HG02610 (cell line): ENCODE results near the gene TGFA.
A peak's percentile ranks its signal among the peaks of the same experiment; 100 is the strongest.

Source experiments
- ATAC-seq: cut with Tn5 transposase; IDR thresholded peaks from one replicate; pipeline ENCODE4 v1.9.1; 2021; ENCODE audit warnings: mild to moderate bottlenecking, moderate library complexity; ENCODE audit not compliant: unreplicated experiment

Gene TGFA

DNA sequence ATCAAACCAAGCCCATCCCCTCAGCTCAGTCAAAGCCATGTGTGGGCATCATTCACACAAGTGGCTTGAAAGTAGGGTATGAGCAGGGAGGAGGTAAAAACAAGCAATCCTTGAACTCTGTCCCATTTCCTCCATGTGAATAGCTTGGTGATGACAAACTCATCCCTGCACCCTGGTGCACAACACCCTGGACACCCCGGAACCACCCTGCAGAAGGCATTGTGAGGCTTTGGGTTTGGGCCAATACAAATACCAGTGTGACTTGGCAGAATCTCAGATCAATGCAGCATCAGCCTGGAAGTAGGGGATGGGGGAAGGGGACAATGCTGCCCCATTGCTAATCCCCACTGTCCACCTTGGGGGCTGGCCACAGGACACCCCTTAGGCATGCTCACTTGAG lies 28.6 kb downstream of the TGFA start:
- no peak for ATAC-seq

DNA sequence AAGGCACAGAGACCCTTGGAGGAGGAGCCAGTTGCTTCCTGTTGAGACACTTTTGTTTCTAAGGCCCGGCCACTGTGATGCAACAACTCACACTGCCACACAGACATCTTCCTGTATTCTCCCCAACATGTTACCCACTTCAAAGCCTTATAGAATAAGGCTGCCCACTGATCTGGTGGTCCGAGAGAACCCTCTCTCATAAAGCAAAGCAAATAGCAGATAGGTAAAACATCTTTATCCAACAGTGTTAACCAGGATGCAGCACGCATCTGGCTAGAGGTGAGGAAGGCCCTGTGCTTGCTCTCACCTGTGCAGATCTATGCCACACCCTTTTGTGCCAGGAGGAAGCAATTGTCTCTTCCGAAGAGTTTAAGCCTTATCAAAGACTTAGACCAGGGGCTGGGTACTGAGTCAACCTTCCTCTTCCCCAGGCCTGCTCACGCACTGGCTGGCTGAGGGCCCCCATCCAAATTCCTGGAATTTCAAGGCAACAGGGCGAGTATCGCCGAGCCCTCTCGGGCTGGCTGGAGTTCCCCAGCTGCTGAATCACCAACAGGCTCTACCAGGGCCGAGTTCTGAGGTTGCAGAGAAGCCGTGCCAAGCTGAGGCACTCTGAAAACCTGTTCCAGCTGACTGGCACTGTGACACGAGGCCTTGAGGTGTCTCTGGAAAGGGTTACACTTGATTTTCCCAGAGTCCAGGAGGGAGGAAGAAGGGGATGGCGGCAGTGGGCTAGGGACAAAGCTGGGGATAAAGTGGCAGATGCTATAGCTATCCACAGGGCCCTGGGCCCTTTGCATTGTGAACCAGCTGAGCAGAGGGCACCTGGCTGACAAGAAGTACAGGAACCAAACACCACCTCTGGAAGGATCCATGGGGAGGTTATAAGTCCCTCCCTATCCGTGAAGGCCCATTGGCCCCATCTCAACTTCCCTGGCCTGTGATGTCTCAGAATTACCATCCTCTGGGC lies 29.3 kb downstream of the TGFA start:
- ATAC-seq = no peak

DNA sequence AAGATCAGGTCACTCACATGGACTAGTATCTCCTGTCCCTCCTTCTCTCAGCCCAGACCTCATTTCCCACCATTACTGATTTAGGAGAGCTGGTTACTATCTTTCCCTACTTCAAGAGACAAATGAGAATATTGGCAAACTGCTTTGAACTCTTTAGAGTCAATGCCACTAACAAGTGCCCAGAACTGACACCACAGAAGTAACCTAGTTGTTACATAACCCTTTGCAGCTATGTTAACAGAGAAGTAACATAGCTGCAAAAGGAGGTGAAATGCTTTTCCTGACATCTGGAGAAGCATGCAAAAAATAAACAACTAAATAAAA lies 30.0 kb downstream of the TGFA start:
- no peak for ATAC-seq

- ATAC-seq = no peak
Measured at GRCh38 chr2:70522627-70523026, 31.0 kb downstream of the TGFA start.

DNA sequence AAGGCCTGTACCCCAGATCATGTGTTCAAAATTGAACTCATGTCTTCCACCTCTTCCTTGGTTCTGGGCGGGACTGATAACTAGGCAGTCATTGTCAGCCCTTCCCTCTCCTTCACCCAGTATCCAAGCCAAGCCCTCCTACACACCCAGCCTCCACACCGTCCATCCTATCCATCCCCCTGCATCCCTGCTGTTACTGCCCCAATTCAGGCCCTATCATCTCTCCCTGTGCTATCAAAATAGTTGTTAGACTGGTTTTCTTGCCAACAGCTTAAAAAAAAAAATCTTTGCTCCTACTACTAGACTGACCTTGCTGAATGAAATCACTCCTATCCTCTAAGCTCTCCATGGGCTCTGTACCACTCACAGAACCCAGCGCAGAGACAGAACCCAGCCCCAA lies 32.8 kb downstream of the TGFA start:
- ATAC-seq = no peak

- no peak for ATAC-seq
Measured at GRCh38 chr2:70519453-70519852, 34.2 kb downstream of the TGFA start.

DNA sequence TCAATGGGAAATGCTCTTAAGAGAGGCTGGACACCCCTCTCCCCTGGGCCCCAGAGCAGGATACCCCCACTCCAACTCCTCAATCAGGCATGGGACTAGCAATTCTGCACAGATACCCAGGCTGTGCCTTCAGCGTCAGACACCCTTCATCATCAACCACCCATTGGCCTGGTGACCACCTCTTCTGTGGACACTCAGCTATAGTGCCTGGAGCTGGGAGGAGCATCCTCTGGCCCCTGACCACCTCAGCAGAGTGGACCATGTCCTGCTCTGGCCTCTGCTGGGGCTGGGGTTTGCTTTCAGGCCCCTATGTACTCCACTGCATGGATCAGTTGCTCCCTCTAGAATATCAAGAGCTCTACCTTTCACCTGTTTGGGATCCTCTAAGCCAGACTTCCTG lies 35.1 kb downstream of the TGFA start:
- ATAC-seq = no peak

GRCh38 chr2:70517804-70518203 lies 35.8 kb downstream of the TGFA start:
- no peak for ATAC-seq

DNA sequence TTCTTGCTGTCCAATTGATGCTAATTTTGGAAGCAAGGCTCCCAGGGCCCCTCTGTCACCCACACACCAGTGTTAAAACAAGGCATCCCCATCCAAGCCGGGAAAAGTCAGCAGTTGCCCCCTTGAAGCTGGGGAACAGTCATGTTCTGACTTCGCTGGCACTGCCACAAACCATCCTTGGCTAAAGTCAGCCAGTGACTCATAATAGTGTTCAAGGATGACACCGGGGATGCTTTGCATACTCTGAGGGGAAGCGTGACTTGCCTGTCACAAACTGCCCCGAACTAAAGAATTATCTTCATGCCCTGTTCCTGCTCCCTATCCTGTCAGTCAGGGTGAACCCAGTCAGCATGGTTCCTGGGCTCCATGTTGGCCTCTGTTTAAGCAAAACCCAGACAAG lies 37.0 kb downstream of the TGFA start:
- ATAC-seq = peak; percentile 98

GRCh38 chr2:70515938-70516337 lies 37.7 kb downstream of the TGFA start:
- ATAC-seq = no peak

DNA sequence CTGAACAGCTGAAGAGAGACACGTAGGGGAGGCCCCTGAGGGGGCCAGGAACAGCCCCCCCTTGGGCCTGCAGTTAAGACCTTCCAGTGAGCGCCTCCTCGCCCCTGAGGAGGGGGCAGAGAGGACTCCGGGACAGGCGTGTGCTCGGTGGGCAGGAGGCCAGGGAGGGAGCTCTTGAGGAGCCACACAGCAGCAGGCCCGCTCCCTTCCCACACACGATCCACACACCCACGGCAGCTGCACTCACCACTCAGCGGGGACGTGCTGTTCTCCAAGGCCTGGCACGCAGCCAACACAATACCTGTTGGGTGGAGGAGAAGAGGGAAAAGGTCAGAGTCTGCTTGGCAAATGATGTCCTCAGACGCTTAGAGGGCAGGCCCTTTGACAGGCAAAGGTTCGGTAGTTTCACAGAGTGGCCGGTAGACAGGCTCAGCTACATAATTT lies 39.0 kb downstream of the TGFA start:
- no peak for ATAC-seq

DNA sequence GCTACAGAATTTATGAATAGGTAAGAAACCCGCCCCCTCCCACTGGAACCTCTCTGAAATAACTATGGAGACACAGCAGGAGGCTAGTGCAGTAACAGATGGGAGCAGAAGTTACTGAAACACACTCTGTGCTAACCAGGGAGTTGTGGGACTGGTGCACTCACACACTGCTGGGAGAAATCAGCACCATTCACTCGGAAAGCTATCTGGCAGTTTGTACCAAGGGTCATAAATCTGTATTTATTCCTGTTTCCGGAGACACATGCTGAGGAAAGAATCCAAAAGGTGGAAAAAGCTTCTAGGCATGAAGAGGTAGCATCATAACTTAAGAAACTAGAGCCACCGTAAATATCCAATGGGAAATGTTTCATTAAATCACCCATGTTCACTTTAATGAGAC lies 39.9 kb downstream of the TGFA start:
- ATAC-seq = no peak

DNA sequence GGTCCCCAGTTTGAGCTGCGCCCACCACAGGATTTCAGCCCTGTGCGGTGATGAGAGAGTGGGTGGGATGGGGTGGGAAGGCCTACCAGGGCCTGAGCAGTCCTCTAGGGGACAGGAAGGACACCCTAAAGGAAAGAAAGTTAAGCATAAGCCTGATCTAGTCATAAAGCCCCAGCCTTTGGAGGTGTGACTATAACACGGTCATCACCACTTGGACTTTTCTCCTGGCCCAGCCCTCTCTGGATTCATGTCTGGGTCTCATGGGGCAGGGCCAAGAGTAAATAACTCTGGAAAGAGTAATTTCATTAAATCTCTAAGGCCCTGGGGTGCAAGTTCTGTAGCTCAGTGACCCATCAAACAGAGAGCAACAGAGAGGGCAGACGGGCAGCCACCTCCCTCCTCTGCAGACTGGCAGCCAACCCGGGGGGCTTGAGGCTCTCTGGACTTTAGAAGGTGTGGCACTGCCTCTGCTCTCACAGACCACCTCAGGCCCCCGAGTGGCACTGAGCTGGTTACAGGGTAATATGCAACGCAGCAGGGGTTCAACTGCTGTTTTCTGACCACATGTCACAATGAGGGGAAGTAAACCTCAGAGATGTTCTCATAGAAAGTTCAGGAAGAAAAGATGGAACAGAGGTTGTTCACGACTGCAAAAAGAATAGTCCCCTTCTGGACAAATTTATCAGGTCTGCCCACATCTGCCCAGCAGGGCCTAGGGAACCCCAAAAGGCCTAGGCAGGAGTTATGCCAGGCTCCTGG lies 41.5 kb downstream of the TGFA start:
- ATAC-seq = no peak

DNA sequence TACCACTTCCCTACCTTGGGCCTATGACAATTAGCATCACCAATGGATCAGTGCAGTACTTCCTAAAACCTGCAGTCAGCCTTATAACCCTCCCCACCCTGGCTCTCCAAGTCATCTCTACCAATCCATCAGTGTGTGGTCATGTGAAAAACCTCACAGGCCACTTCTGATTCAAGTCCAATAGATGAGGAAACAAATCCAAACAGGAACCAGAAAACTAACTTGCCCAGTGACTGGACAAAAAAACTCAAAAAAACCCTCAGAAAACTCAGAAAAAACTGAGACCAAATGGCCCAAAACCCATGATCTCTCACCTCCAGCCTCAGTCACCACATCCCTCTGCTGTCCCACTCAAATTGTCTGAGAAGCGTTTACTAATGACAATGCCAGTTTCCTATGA lies 43.3 kb downstream of the TGFA start:
- no peak for ATAC-seq

GRCh38 chr2:70509565-70509964 lies 44.1 kb downstream of the TGFA start:
- ATAC-seq = no peak

GRCh38 chr2:70508711-70509462 lies 44.7 kb downstream of the TGFA start:
- ATAC-seq = no peak

GRCh38 chr2:70505613-70506391 lies 47.8 kb downstream of the TGFA start:
- no peak for ATAC-seq

- no peak for ATAC-seq
Measured at GRCh38 chr2:70504750-70505149, 48.9 kb downstream of the TGFA start.

- no peak for ATAC-seq
Measured at GRCh38 chr2:70503896-70504295, 49.7 kb downstream of the TGFA start.

DNA sequence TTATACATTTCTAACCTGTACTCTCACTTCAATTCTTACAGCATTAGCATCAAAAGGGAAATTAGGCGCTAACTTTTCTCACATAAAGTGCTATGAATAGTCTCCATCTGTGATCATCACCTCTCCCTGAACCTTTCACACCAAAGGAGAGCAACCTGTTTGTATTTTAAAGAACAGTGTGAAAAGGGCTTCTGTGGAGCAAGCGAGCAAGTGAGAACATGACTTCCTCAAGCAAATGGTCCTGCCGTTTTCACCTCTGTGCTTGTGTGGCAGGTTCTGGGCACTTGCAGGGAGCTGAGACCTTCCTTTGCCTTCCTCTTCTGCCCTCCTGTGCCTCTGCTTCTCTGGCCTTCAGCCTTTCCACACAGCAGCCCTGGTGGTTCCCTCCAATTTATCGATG lies 51.9 kb downstream of the TGFA start:
- ATAC-seq = no peak

DNA sequence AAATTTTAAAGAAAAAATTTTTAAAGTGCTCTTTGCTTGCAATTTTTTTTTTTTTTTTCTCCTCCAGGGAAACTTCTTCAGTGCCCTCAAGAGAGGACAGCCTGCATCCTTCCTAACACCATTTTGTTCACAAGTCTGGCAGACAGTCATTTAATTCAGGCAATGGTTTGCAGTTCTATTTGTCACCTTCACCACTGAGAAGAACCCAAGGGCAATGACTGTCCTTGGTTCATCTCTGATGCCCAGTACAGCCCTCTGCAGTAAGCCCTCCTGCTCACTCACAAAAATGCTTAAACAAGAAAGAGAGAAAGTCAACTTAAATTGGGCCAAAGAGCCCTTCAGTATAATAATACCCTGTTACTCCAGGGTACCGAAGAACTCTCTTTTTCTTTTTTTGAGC lies 52.4 kb downstream of the TGFA start:
- no peak for ATAC-seq
